Measurements from ENCODE around the gene TAGLN2. TPM values are rescaled to one million over a fixed set of nuclear protein-coding genes. Genes with fewer than 3 reads are reported as not detected.

The TAGLN2 gene
- polyA plus RNA-seq, 1 experiment = 400 TPM

GRCh38 chr1:159934136-159935039, 9.1 kb upstream of the TAGLN2 start:
- Histone ChIP-seq H3K27me3 (ENCODE audit: control insufficient read depth, insufficient read depth, low read length) (peaks cover 14% of the 10 kb centered on the region), H3K9me3 (ENCODE audit: control insufficient read depth, insufficient read depth, low read length) (no peaks in the 10 kb centered on the region), H3K4me3 (ENCODE audit: low read depth, low read length) (no peak overlapping the region), H3K27ac (ENCODE audit: low read depth, low read length) (no peak overlapping the region)
- no peak for TF ChIP-seq CTCF (IDR thresholded peaks at IDR 0.05; ENCODE audit: low read depth, low read length)
- no peak for DNase-seq (ENCODE audit: low read depth, low spot score)
- POLR2A ChIA-PET = no interaction called here
- CTCF ChIA-PET = interaction anchor here (0.9 to 13.3 kb wide), 4 partner anchors 14 to 82 kb away, joined by 3 to 380 read pairs (median 4); no protein-coding TSS in a partner anchor

- ChIA-PET POLR2A (interaction anchor here (1.4 kb wide), 1 partner anchor 9 kb away, joined by 3 read pairs; no protein-coding TSS in a partner anchor), CTCF (interaction anchor here (0.8 to 13.3 kb wide), 3 partner anchors 73 to 260 kb away, joined by 3 to 380 read pairs (median 4); no protein-coding TSS in a partner anchor)
- H3K27me3 ChIP-seq (ENCODE audit: control insufficient read depth, insufficient read depth, low read length) = peaks cover 14% of the 10 kb centered on the region
- no peak for DNase-seq (ENCODE audit: low read depth, low spot score)
- H3K4me3 ChIP-seq (ENCODE audit: low read depth, low read length) = no peak overlapping the region
- no peak for TF ChIP-seq CTCF (IDR thresholded peaks at IDR 0.05; ENCODE audit: low read depth, low read length)
- H3K9me3 ChIP-seq (ENCODE audit: control insufficient read depth, insufficient read depth, low read length) = no peaks in the 10 kb centered on the region
- H3K27ac ChIP-seq (ENCODE audit: low read depth, low read length) = no peak overlapping the region
These were observed 8.0 kb upstream of the TAGLN2 start for GRCh38 chr1:159933347-159933746.

- Histone ChIP-seq H3K9me3 (ENCODE audit: control insufficient read depth, insufficient read depth, low read length) (no peaks in the 10 kb centered on the region), H3K27ac (ENCODE audit: low read depth, low read length) (no peak overlapping the region), H3K27me3 (ENCODE audit: control insufficient read depth, insufficient read depth, low read length) (peaks cover 12% of the 10 kb centered on the region), H3K4me3 (ENCODE audit: low read depth, low read length) (no peak overlapping the region)
- ChIA-PET CTCF (interaction anchor here (0.8 to 13.3 kb wide), 2 partner anchors 74 to 261 kb away, joined by 3 to 380 read pairs; no protein-coding TSS in a partner anchor), POLR2A (interaction anchor here (1.4 kb wide), 1 partner anchor 8 kb away, joined by 3 read pairs; no protein-coding TSS in a partner anchor)
- no peak for DNase-seq (ENCODE audit: low read depth, low spot score)
- TF ChIP-seq CTCF (IDR thresholded peaks at IDR 0.05; ENCODE audit: low read depth, low read length) = no peak
These were observed 7.3 kb upstream of the TAGLN2 start for GRCh38 chr1:159932296-159933285.

- no peak for DNase-seq (ENCODE audit: low read depth, low spot score)
- H3K4me3 ChIP-seq (ENCODE audit: low read depth, low read length) = no peak overlapping the region
- H3K9me3 ChIP-seq (ENCODE audit: control insufficient read depth, insufficient read depth, low read length) = no peaks in the 10 kb centered on the region
- ChIA-PET CTCF (interaction anchor here (13.3 kb wide), 1 partner anchor 75 kb away, joined by 380 read pairs; no protein-coding TSS in a partner anchor), POLR2A (no interaction called here)
- no peak for TF ChIP-seq CTCF (IDR thresholded peaks at IDR 0.05; ENCODE audit: low read depth, low read length)
- no peak overlapping the region for H3K27ac ChIP-seq (ENCODE audit: low read depth, low read length)
- peaks cover 12% of the 10 kb centered on the region for H3K27me3 ChIP-seq (ENCODE audit: control insufficient read depth, insufficient read depth, low read length)
These were observed 6.5 kb upstream of the TAGLN2 start for GRCh38 chr1:159931795-159932173.

All from AG04450 (cell line).